Measurements from ENCODE around the gene HOXA4. TPM values are rescaled to one million over a fixed set of nuclear protein-coding genes. Genes with fewer than 3 reads are reported as not detected.

HOXA4 gene
- total RNA-seq, 1 donor from 2014 or later, result not detected

GRCh38 chr7:27169658-27170425, 39.3 kb upstream of the HOXA4 start:
- no peak for DNase-seq

- DNase-seq, result no peak
These were observed 37.8 kb upstream of the HOXA4 start for GRCh38 chr7:27168265-27168947.

GRCh38 chr7:27167916-27168264, 37.3 kb upstream of the HOXA4 start:
- DNase-seq, result no peak

- DNase-seq, result no peak
These were observed 36.3 kb upstream of the HOXA4 start for GRCh38 chr7:27166531-27167505.

- DNase-seq, result no peak
These were observed 35.5 kb upstream of the HOXA4 start for GRCh38 chr7:27165996-27166530.

GRCh38 chr7:27165089-27165995, 34.8 kb upstream of the HOXA4 start, which contains the start of gene HOXA9:
Gene HOXA9 (minus strand): TSS chr7:27165537. CDS start chr7:27165457, 80 bp downstream.
- no peak for DNase-seq

- no peak for DNase-seq
These were observed 34.0 kb upstream of the HOXA4 start for GRCh38 chr7:27164367-27165088.

GRCh38 chr7:27164045-27164366, 33.4 kb upstream of the HOXA4 start:
- DNase-seq, result no peak

- no peak for DNase-seq
These were observed 32.9 kb upstream of the HOXA4 start for GRCh38 chr7:27163288-27164044.

- no peak for DNase-seq
These were observed 32.2 kb upstream of the HOXA4 start for GRCh38 chr7:27162561-27163287.

GRCh38 chr7:27161721-27162560, 31.4 kb upstream of the HOXA4 start:
- DNase-seq, result no peak

GRCh38 chr7:27161214-27161720, 30.7 kb upstream of the HOXA4 start:
- DNase-seq, result no peak

- DNase-seq, result peak; percentile 94
These were observed 30.1 kb upstream of the HOXA4 start for GRCh38 chr7:27160546-27161213.

GRCh38 chr7:27160145-27160545, 29.6 kb upstream of the HOXA4 start:
- DNase-seq, result no peak

- DNase-seq, result no peak
These were observed 28.9 kb upstream of the HOXA4 start for GRCh38 chr7:27159266-27160144.
